Neural progenitor cell (in vitro differentiated cells): Measurements from ENCODE around the gene FBXO15. TPM values are rescaled to one million over a fixed set of nuclear protein-coding genes. Genes with fewer than 3 reads are reported as not detected.

Source experiments
- DNase-seq: peaks from one replicate; pipeline ENCODE4 v3.0.0-alpha.2; 2016; ENCODE audit warnings: low spot score
- H2AFZ ChIP-seq: fragments of 200-600 bp; sonication (generic); replicated peaks from 2 replicates; pipeline ENCODE4 v1.6.1; 2016; ENCODE audit warnings: antibody characterized with exemption
- H3F3A ChIP-seq: fragments of 200-600 bp; sonication (generic); 2 replicates; pipeline ENCODE4 v1.6.1; 2016; ENCODE audit warnings: antibody characterized with exemption, low read depth
- H3K27ac ChIP-seq: fragments of 200-600 bp; sonication (generic); 2 replicates; pipeline ENCODE4 v1.5.1; 2016; ENCODE audit warnings: mild to moderate bottlenecking
- H3K27me3 ChIP-seq: fragments of 200-600 bp; sonication (generic); 2 replicates; pipeline ENCODE4 v1.6.1; 2016; ENCODE audit warnings: mild to moderate bottlenecking, moderate library complexity
- H3K36me3 ChIP-seq: fragments of 200-600 bp; sonication (generic); 2 replicates; pipeline ENCODE4 v1.5.1; 2016
- H3K4me1 ChIP-seq: fragments of 200-600 bp; sonication (generic); 2 replicates; pipeline ENCODE4 v1.6.1; 2016; ENCODE audit warnings: mixed run types
- H3K4me2 ChIP-seq: fragments of 200-600 bp; sonication (generic); 2 replicates; pipeline ENCODE4 v1.6.1; 2016
- H3K4me3 ChIP-seq: fragments of 200-600 bp; sonication (generic); 2 replicates; pipeline ENCODE4 v1.5.1; 2016
- H3K79me2 ChIP-seq: fragments of 200-600 bp; sonication (generic); 2 replicates; pipeline ENCODE4 v1.6.1; 2016; ENCODE audit warnings: low read depth
- H3K9ac ChIP-seq: fragments of 200-600 bp; sonication (generic); 2 replicates; pipeline ENCODE4 v1.6.1; 2016
- H3K9me3 ChIP-seq: fragments of 200-600 bp; sonication (generic); 2 replicates; pipeline ENCODE4 v1.5.1; 2016; ENCODE audit warnings: low read depth
- H4K20me1 ChIP-seq: fragments of 200-600 bp; sonication (generic); 2 replicates; pipeline ENCODE4 v1.6.1; 2016; ENCODE audit warnings: low read depth
- H3K27ac Mint-ChIP-seq: 3 replicates; pipeline ENCODE4 v1.8.0; 2021; ENCODE audit warnings: mixed read lengths
- H3K27me3 Mint-ChIP-seq: 2 replicates; pipeline ENCODE4 v1.8.0; 2022; ENCODE audit warnings: low read depth, mild to moderate bottlenecking, inconsistent platforms, moderate library complexity, mixed read lengths; ENCODE audit not compliant: insufficient read depth
- H3K36me3 Mint-ChIP-seq: 3 replicates; pipeline ENCODE4 v1.8.0; 2021; ENCODE audit warnings: mixed read lengths
- H3K4me1 Mint-ChIP-seq: 3 replicates; pipeline ENCODE4 v1.8.0; 2021; ENCODE audit warnings: mixed read lengths
- H3K4me3 Mint-ChIP-seq: 3 replicates; pipeline ENCODE4 v1.8.0; 2021; ENCODE audit warnings: mild to moderate bottlenecking, moderate library complexity, mixed read lengths
- H3K9me3 Mint-ChIP-seq: 3 replicates; pipeline ENCODE4 v1.8.0; 2020; ENCODE audit warnings: mixed read lengths
- EZH2 ChIP-seq: fragments of 200-600 bp; sonication (generic); IDR thresholded peaks from 2 replicates; pipeline ENCODE4 v1.6.1; 2017; ENCODE audit warnings: antibody characterized with exemption, mild to moderate bottlenecking, moderate library complexity
- EZH2phosphoT487 ChIP-seq: fragments of 200-600 bp; sonication (generic); IDR thresholded peaks from 2 replicates; pipeline ENCODE4 v1.6.1; 2017; ENCODE audit warnings: antibody characterized with exemption
- total RNA-seq: library from RNA; depleted of rRNA; stranded (reverse); fragments of >200 nt; gene quantifications from 2 replicates; pipeline ENCODE4 v1.2.3, GENCODE V29; 2015; ENCODE audit warnings: low replicate concordance
- TF ChIP-seq, protein P1 (sequence below): fragments of 200-600 bp; sonication (generic); IDR thresholded peaks from 2 replicates; pipeline ENCODE4 v1.5.1; 2017; ENCODE audit warnings: antibody characterized with exemption, mild to moderate bottlenecking

FBXO15 gene
- total RNA-seq, 1 donor from 2014 or later: 2.2 TPM

DNA sequence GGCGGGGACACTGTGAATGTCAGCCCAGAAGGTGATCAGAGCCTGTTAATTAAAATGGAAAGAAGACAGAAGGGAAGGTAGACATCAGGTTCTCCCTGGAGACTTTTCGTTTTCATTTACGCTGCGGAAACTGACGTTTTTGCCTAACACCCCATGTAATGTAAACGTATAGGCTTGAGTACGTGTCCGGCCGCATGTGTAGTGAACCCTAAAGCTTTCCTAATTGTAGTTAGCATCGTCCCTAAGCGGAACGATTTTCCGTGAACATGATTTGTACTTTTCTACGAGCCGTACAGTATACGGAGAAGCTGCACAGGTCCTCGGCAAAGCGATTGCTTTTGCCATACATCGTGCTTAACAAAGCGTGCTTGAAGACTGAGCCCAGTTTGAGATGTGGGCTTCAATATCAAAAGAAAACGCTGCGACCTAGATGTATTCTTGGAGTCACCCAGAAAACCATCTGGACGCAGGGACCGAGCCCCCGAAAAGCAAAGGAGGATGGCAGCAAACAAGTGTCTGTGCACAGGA lies 973 bp upstream of the FBXO15 start:
- TF ChIP-seq EZH2: peak; percentile 32
- no peak for TF ChIP-seq EZH2phosphoT487
- H3K27ac ChIP-seq: no peak overlapping the region
- H3K36me3 ChIP-seq: no peaks in the 10 kb centered on the region
- peaks cover 6% of the 10 kb centered on the region for H3K27me3 ChIP-seq
- H3K9me3 ChIP-seq: no peaks in the 10 kb centered on the region
- DNase-seq: peak; percentile 26
- Mint-ChIP-seq H3K4me1 (peaks cover 27% of the 10 kb centered on the region), H3K27ac (peak overlapping the region; percentile 94), H3K4me3 (peak overlapping the region; percentile 96), H3K9me3 (no peaks in the 10 kb centered on the region), H3K36me3 (no peaks in the 10 kb centered on the region), H3K27me3 (no peaks in the 10 kb centered on the region)
- H3K79me2 ChIP-seq: peaks cover 48% of the 10 kb centered on the region
- peaks cover 8% of the 10 kb centered on the region for H3F3A ChIP-seq
- peaks cover 9% of the 10 kb centered on the region for H3K4me1 ChIP-seq
- H3K9ac ChIP-seq: peak overlapping the region; percentile 83
- peak overlapping the region; percentile 90 for H3K4me3 ChIP-seq
- no peaks in the 10 kb centered on the region for H4K20me1 ChIP-seq
- peak overlapping the region; percentile 65 for H2AFZ ChIP-seq
- peak overlapping the region; percentile 91 for H3K4me2 ChIP-seq

DNA sequence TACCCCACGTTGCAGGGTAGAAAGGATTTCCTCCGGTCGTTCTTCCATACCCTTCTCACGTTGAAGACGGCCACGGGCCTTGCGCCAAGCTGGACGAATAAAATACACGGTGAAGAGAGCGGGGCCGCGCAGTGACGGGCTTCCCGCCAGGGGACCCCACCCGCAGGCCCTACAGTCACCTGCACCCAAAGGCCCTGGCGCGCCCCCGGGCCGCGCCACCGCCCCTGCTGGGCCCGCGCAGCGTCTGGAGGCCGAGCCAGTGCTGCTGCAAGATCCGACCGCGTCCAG lies 199 bp downstream of the FBXO15 start:
- H3F3A ChIP-seq: peaks cover 8% of the 10 kb centered on the region
- DNase-seq: no peak
- Mint-ChIP-seq H3K9me3 (no peaks in the 10 kb centered on the region), H3K27ac (no peak overlapping the region), H3K4me3 (peak overlapping the region; percentile 96), H3K27me3 (no peaks in the 10 kb centered on the region), H3K36me3 (no peaks in the 10 kb centered on the region), H3K4me1 (peaks cover 27% of the 10 kb centered on the region)
- H3K9ac ChIP-seq: no peak overlapping the region
- no peak overlapping the region for H3K27ac ChIP-seq
- H3K79me2 ChIP-seq: peaks cover 38% of the 10 kb centered on the region
- peak overlapping the region; percentile 55 for H2AFZ ChIP-seq
- peak overlapping the region; percentile 82 for H3K4me2 ChIP-seq
- TF ChIP-seq, protein P1, sequence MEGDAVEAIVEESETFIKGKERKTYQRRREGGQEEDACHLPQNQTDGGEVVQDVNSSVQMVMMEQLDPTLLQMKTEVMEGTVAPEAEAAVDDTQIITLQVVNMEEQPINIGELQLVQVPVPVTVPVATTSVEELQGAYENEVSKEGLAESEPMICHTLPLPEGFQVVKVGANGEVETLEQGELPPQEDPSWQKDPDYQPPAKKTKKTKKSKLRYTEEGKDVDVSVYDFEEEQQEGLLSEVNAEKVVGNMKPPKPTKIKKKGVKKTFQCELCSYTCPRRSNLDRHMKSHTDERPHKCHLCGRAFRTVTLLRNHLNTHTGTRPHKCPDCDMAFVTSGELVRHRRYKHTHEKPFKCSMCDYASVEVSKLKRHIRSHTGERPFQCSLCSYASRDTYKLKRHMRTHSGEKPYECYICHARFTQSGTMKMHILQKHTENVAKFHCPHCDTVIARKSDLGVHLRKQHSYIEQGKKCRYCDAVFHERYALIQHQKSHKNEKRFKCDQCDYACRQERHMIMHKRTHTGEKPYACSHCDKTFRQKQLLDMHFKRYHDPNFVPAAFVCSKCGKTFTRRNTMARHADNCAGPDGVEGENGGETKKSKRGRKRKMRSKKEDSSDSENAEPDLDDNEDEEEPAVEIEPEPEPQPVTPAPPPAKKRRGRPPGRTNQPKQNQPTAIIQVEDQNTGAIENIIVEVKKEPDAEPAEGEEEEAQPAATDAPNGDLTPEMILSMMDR: no peak
- no peak for TF ChIP-seq EZH2
- no peak for TF ChIP-seq EZH2phosphoT487
- H3K36me3 ChIP-seq: no peaks in the 10 kb centered on the region
- H4K20me1 ChIP-seq: no peaks in the 10 kb centered on the region
- peaks cover 6% of the 10 kb centered on the region for H3K27me3 ChIP-seq
- H3K4me1 ChIP-seq: peaks cover 9% of the 10 kb centered on the region
- H3K9me3 ChIP-seq: no peaks in the 10 kb centered on the region
- H3K4me3 ChIP-seq: peak overlapping the region; percentile 90

DNA sequence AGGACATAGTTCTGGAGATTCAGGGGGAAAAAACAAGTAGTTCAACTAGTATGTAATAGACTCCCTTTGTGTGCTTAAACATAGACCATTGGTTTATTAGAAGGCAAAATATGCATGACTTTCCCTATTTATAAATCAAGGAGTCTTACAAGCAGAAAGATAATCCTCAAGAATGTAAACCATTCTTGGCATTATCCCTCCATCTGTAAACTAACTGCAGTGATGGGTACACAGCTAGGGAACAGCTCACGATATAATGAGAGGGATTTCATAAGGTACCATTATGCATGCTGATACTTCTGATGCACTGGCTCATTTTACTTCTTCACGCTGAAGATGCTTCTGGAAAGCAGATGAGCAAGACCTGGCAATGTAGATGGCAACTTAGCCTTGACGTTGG lies 878 bp downstream of the FBXO15 start:
- peak overlapping the region; percentile 96 for H3K4me3 Mint-ChIP-seq
- H3K27ac Mint-ChIP-seq: peak overlapping the region; percentile 72
- no peak overlapping the region for H3K27ac ChIP-seq

DNA sequence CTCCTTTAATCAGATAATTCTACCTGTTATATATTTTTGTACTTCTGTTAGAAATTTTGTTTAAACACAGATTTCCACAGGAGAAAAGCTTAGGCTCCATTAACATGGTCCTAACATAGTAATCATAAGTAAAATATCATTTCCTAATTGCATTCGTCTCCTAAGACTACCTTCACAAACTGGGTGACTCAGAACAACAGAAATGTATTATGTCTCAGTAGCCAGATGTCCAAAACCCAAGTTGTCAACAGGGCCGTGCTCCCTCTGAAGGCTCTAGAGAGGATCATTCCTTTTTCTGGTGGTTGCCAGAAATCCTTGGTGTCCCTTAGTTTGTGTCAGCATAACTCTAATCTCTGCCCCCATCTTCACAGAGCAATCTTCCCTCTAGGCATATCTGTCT lies 5.4 kb downstream of the FBXO15 start:
- no peaks in the 10 kb centered on the region for H3K9me3 ChIP-seq
- Mint-ChIP-seq H3K27me3 (peaks cover 2% of the 10 kb centered on the region), H3K9me3 (no peaks in the 10 kb centered on the region), H3K4me1 (peaks cover 6% of the 10 kb centered on the region), H3K36me3 (no peaks in the 10 kb centered on the region), H3K4me3 (no peak overlapping the region), H3K27ac (no peak overlapping the region)
- DNase-seq: no peak
- no peak overlapping the region for H2AFZ ChIP-seq
- no peak overlapping the region for H3K27ac ChIP-seq
- no peak overlapping the region for H3K4me3 ChIP-seq
- H3K79me2 ChIP-seq: no peaks in the 10 kb centered on the region
- no peaks in the 10 kb centered on the region for H3K4me1 ChIP-seq
- no peak overlapping the region for H3K4me2 ChIP-seq
- H3K36me3 ChIP-seq: no peaks in the 10 kb centered on the region
- TF ChIP-seq EZH2: no peak
- TF ChIP-seq, protein P1: no peak
- no peak for TF ChIP-seq EZH2phosphoT487
- H3F3A ChIP-seq: peaks cover 3% of the 10 kb centered on the region
- H3K27me3 ChIP-seq: peaks cover 5% of the 10 kb centered on the region
- H4K20me1 ChIP-seq: no peaks in the 10 kb centered on the region
- H3K9ac ChIP-seq: no peak overlapping the region

More for the DNA sequence above, 878 bp downstream of the FBXO15 start:
- no peaks in the 10 kb centered on the region for H3K36me3 Mint-ChIP-seq
- no peaks in the 10 kb centered on the region for H3K9me3 Mint-ChIP-seq
- H4K20me1 ChIP-seq: no peaks in the 10 kb centered on the region
- no peak for DNase-seq
- no peaks in the 10 kb centered on the region for H3K36me3 ChIP-seq
- no peaks in the 10 kb centered on the region for H3K27me3 Mint-ChIP-seq
- peak overlapping the region; percentile 90 for H3K4me3 ChIP-seq
- H3K4me1 Mint-ChIP-seq: peaks cover 27% of the 10 kb centered on the region
- H3K4me2 ChIP-seq: peak overlapping the region; percentile 82
- TF ChIP-seq, protein P1: no peak
- TF ChIP-seq EZH2phosphoT487: no peak
- no peak for TF ChIP-seq EZH2
- H3K27me3 ChIP-seq: peaks cover 6% of the 10 kb centered on the region
- peaks cover 8% of the 10 kb centered on the region for H3F3A ChIP-seq
- H3K9ac ChIP-seq: no peak overlapping the region
- no peak overlapping the region for H2AFZ ChIP-seq
- H3K9me3 ChIP-seq: no peaks in the 10 kb centered on the region
- H3K4me1 ChIP-seq: peaks cover 9% of the 10 kb centered on the region
- peaks cover 33% of the 10 kb centered on the region for H3K79me2 ChIP-seq
